Duodenal mucosa (tissue), 2 donors: ENCODE data around the gene HHIPL1.

Source experiments
- H3K27ac ChIP-seq: one replicate; pipeline ENCODE4 v1.7.0; 2013; ENCODE audit warnings: low read depth, low read length
- H3K27me3 ChIP-seq, 2 donors: one replicate each; pipeline ENCODE4 v1.7.0; 2013; ENCODE audit warnings: low read length in 2 of 2, control low read depth in 1 of 2; ENCODE audit not compliant: insufficient read depth in 2 of 2, control insufficient read depth in 1 of 2
- H3K36me3 ChIP-seq, 2 donors: one replicate each; pipeline ENCODE4 v1.7.0; 2013; ENCODE audit warnings: low read length in 2 of 2, control low read depth in 1 of 2; ENCODE audit not compliant: insufficient read depth in 2 of 2, control insufficient read depth in 1 of 2
- H3K4me1 ChIP-seq, 2 donors: one replicate each; pipeline ENCODE4 v1.7.0; 2013; ENCODE audit warnings: low read length in 2 of 2, control low read depth in 1 of 2; ENCODE audit not compliant: insufficient read depth in 2 of 2, control insufficient read depth in 1 of 2
- H3K4me3 ChIP-seq, 2 donors: one replicate each; pipeline ENCODE4 v1.7.0; 2013; ENCODE audit warnings: low read length in 2 of 2, low read depth in 1 of 2
- H3K9ac ChIP-seq, 2 donors: one replicate each; pipeline ENCODE4 v1.7.0; 2013; ENCODE audit warnings: low read length in 2 of 2, low read depth in 1 of 2
- H3K9me3 ChIP-seq, 2 donors: one replicate each; pipeline ENCODE4 v1.7.0; 2013; ENCODE audit warnings: low read length in 2 of 2, control low read depth in 1 of 2; ENCODE audit not compliant: control insufficient read depth in 1 of 2

The HHIPL1 gene

DNA sequence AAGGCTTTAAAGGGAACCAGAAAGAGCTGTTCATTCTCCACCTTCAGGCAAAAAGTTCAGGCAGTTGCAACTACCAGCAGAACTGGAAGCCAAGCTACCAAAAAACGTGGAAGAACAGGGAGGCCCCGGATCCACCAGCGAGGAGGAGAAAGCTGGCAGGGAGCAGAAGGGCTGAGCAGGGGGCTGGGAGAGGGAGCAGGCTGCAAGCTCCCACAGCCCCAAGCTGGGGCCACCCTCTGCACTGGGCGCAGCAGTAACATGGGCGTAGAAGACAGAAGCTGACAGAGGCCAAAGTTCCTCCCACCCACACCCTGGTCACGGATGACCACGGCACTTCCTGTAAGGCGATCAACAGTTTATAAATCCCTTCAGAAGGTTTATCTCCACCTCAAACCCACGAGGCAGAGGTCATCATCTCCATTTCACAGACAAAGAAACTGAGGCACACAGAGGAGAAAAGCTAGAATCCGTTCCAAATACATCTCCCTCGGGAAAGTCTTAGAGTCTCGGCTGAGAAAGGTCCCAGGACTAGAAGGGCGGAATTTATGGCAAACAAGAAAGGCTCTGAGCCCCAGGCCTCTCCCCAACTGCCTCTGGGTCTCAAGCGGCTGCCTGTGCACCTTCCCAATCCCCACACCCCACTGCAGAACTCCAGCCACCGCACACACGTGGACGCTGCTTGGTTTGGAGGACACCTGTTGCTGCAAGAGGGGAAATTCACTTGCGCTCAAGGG lies 42.7 kb upstream of the HHIPL1 start:
- Histone ChIP-seq H3K36me3 (no peaks in the 10 kb centered on the region), H3K9ac (peak overlapping the region; percentile 55 to 79), H3K9me3 (no peaks in the 10 kb centered on the region), H3K4me1 (peaks cover 65 to 66% of the 10 kb centered on the region in 2 donors), H3K27me3 (no peaks in the 10 kb centered on the region), H3K27ac (peak overlapping the region; percentile 24), H3K4me3 (peak overlapping the region; percentile 79 to 82)

DNA sequence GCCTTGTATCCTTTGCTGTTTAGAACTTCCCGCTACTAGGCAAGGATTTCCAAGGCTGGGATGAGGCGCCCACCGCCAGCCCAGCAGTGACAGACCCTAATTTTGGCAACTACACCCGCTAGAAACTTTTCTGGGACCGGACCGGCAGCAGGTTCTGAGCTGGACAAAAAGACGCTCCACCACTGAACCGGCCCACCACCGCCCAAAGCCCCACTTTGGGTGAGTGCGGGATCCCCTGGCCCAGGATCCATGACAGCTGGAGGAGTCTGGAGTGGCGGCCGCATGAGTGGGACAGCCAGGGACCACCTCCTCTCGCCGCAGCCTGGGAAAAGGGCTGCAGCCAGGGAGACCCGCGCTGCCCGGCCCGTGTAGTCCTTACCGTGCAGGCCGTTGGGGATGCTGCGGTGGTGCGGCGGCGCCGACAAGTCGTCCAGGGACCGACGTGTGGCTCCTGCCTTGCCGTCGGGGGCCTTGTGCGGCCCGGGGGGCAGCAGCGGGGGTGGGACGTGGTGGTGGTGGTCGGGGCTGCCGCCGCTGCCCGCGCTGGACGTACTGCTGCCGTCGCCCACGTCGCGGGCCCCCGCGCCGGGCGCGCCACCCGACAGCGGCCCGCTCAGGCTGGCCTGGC lies 42.0 kb upstream of the HHIPL1 start:
- peaks cover 58 to 59% of the 10 kb centered on the region in 2 donors for H3K4me1 ChIP-seq
- H3K9me3 ChIP-seq: no peaks in the 10 kb centered on the region
- H3K27ac ChIP-seq: peak overlapping the region; percentile 24
- peak overlapping the region; percentile 55 to 79 for H3K9ac ChIP-seq
- H3K4me3 ChIP-seq: peak overlapping the region; percentile 79 to 82
- H3K36me3 ChIP-seq: no peaks in the 10 kb centered on the region
- no peaks in the 10 kb centered on the region for H3K27me3 ChIP-seq

DNA sequence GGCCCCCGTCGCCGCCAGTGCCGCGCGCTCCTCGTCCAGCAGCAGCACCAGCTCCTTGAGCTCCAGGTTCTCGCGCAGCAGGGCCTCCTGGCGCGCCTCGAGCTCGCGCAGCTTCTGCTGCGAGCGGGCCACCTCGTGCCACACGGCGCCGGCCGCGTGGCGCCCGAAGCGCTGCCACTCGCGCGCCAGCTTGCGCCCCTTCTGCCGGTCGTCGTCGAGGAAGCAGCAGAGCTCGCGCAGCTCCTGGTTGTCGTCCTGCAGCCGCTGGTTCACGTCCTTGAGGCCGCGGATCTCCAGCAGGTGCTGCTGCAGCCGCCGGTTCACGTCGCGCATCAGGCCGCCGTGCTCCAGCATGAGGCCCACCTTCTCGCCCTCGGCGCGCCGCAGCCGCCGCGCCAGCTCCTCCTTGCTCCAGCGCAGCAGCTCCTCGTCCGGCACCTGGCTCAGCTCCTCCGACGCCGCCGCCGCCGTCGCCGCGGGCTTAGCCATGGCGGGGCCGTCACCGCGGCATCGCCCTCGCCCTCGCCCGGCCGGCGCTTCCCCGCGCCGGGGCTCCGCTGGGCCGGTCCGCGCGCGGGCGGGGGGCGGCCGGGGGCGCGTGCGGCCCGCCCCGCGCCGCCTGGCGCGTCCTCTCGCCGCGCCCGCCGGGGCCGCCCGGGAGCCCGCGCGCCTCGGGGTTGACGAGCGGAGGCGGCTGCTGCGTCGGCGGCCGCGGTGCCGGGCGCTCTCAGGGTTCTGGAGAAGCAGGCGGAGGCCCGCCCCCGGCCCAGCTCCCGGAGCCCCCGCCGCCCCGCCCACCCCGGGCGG lies 41.3 kb upstream of the HHIPL1 start, which contains the start of gene CCDC85C:
Gene CCDC85C (minus strand): TSS at position 737 of the 807 bp plus-strand sequence. CDS start 248 bp downstream, at position 489.
- Histone ChIP-seq H3K4me3 (peak within 1 kb of the TSS; percentile 80 to 82), H3K27me3 (no peaks in the 10 kb centered on the region), H3K4me1 (peaks cover 50 to 52% of the 10 kb centered on the region in 2 donors), H3K9ac (peak within 1 kb of the TSS; percentile 75 to 79), H3K36me3 (no peaks in the 10 kb centered on the region), H3K9me3 (no peaks in the 10 kb centered on the region), H3K27ac (peak within 1 kb of the TSS; percentile 81)

DNA sequence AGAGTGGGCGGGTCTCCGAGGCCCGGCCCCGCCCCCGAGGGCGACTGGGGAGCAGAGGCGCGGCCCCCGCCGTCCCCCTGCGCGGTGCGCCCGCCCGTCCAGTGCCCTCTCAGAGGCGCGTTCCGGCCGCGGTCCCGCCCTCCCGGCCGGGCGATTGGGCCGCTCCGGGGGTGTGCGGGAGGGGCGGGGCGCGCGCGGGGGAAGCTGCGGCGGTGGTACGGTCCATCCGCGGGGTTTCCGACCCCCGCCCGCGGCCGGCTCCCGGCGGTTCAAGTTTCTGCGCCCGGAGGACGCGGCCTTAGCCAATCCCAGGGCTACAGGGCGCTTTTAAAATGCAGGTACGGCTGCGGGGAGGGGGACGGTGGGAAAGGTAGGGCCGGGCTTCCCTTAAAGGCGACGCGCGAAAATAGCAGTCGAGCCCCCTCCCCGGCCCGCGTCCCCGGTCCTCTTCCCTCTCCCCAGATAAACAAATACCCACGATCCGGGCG lies 40.6 kb upstream of the HHIPL1 start:
- H3K27ac ChIP-seq: peak overlapping the region; percentile 81
- peak overlapping the region; percentile 80 for H3K4me3 ChIP-seq
- no peaks in the 10 kb centered on the region for H3K36me3 ChIP-seq
- H3K4me1 ChIP-seq: peaks cover 44 to 45% of the 10 kb centered on the region in 2 donors
- H3K9me3 ChIP-seq: no peaks in the 10 kb centered on the region
- peak overlapping the region; percentile 71 to 75 for H3K9ac ChIP-seq
- no peaks in the 10 kb centered on the region for H3K27me3 ChIP-seq

DNA sequence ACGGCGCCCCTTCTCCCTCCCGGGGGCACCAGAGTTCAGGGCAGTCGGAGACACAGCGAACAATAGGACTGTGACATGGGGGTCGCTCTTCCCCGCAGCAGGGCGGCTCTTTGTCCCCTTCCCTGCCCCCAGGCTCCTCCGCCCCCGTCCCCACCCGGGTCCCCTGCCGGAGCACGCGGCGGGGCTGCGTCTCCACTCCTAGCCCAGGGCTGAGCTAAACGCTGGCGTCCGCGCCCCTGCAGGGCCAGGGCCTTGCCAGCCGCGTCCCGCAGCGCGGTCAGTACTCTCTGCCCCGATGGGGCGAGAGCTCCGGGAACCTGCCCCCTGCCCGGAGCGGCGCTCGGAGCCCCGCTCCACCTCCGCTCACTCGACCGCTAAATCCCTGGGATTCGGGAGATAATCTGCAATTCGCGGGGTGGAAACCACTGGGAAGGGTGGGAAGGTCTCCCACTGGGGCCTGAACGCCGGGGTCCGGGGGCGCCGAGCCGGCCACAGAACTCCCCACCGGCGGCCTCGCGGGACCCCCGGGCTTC lies 40.1 kb upstream of the HHIPL1 start:
- peak overlapping the region; percentile 71 to 75 for H3K9ac ChIP-seq
- peak overlapping the region; percentile 81 for H3K27ac ChIP-seq
- peaks cover 39 to 40% of the 10 kb centered on the region in 2 donors for H3K4me1 ChIP-seq
- no peaks in the 10 kb centered on the region for H3K27me3 ChIP-seq
- H3K36me3 ChIP-seq: no peaks in the 10 kb centered on the region
- H3K4me3 ChIP-seq: peak overlapping the region; percentile 80
- no peaks in the 10 kb centered on the region for H3K9me3 ChIP-seq

DNA sequence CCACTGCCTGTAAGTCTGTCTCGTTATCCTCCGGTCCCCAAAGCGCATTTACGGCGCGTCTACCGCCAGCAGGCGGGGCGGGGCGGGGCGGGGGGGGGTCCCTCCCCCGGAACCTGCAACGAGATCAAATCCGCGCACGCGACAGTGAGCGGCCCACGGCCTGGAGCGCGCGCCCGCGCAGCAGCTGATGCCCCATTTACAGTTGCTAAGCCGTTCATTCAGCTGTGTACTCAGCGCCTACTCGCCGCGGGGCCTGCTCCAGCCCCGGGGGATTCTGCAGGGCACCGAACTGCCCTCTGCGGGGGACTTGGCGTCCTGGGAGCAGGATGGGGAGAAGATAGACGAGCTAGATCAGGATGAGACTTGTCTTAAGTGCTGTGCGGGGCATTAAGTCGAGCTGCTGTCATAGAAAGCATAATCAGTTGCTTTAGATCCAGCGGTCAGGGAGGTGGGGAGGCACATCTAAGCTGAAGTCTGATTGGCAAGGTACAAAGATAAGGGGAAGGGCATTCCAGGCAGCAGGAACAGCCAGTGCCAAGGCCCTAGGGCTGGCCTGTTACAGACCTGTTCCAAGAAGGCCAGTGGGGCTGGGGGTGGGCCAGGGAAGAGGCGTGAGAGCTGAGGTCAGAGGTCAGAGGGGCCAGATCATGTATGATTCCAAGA lies 39.5 kb upstream of the HHIPL1 start:
- Histone ChIP-seq H3K27ac (peak overlapping the region; percentile 81), H3K4me1 (peaks cover 33 to 34% of the 10 kb centered on the region in 2 donors), H3K4me3 (peak overlapping the region; percentile 80), H3K9ac (peak overlapping the region; percentile 71 to 75), H3K36me3 (no peaks in the 10 kb centered on the region), H3K9me3 (no peaks in the 10 kb centered on the region), H3K27me3 (no peaks in the 10 kb centered on the region)

DNA sequence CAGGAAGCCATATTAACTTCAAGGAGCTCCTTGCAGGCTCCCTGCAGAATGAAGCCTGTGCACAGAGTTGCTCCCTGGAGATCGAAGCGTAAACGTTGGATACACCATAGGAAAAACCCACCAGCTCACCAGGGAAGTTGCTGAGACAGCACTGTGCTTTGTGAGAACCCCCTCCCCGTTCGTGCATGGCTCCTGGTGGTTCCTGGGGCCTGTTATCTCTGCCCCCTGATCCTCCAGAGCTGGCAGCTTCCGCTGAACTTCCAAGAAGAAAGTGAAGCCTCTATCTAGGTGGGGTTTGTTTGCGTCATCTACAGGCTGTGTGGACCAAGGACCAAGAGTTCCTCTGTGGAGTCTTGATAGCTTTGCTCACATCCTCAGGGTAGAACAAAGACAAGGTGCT lies 38.6 kb upstream of the HHIPL1 start:
- Histone ChIP-seq H3K4me1 (peaks cover 23 to 25% of the 10 kb centered on the region in 2 donors), H3K27me3 (no peaks in the 10 kb centered on the region), H3K9ac (no peak overlapping the region), H3K27ac (no peak overlapping the region), H3K36me3 (no peaks in the 10 kb centered on the region), H3K9me3 (no peaks in the 10 kb centered on the region), H3K4me3 (no peak overlapping the region)

DNA sequence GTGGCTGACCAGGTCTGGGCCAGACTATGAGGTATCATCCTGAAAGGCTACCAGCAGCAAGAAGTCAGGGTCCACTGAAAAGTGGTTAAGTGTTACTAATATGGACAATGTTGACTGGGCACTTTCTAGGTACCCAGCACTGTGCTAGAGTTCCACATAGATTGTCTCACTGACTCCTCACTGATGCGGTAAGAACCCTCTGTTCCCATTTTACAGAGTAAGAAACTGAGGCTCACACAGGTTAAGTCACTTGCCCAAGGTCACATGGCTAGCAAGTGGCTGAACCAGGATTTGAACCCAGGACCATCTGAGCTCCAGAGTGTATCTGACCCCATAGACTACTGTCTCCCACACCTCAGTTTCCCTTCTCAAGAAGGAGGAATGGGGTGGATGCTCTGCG lies 36.3 kb upstream of the HHIPL1 start:
- Histone ChIP-seq H3K9me3 (no peaks in the 10 kb centered on the region), H3K4me3 (no peak overlapping the region)

DNA sequence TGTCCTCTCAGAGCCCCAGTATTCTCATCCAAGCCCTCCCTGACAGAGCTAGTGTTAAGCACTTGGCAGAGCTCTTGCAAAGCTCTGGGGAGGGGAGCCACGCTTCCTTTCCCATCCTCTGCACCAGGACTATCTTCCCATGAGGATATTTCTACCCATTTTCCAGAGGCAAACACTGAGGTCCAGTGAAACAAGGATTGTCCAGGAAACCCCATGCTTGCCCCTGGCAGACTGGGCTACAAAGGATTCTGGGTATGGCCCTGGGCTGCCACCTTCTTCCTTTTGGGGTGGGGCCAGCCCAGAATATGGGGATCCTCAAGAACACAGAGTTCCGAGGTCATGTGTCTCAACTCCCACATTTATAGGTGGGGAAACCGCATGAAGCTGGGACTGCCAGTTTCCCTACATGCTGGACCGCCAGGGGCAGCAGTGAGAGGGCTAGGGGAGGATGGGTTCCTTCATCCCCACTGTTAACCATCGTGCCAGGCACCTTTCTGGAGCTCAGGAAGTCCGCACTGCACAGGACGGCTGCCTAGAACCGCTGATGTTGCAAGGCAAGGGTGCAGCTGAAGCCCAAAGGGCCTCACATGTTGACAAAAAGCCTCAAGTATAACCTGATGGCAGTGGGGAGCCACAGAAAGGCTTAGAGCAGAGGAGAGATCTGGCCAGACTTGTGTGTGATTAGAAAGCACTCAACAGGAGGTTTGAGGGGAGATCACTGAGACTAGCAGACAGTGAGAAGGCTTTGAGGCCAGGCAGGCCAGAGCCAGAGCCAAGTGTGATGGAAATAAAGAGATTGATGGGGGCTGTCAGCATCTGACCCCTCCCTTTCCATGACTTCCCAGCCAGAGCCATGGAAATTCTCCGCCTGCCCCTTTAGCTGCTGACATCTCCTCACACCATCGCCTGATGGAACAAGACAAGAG lies 35.4 kb upstream of the HHIPL1 start:
- no peaks in the 10 kb centered on the region for H3K36me3 ChIP-seq
- no peaks in the 10 kb centered on the region for H3K27me3 ChIP-seq
- H3K9ac ChIP-seq: no peak overlapping the region
- peaks cover 18% of the 10 kb centered on the region in 2 donors for H3K4me1 ChIP-seq
- no peaks in the 10 kb centered on the region for H3K9me3 ChIP-seq
- no peak overlapping the region for H3K27ac ChIP-seq
- H3K4me3 ChIP-seq: no peak overlapping the region

More for the DNA sequence above, 36.3 kb upstream of the HHIPL1 start:
- no peak overlapping the region for H3K27ac ChIP-seq
- no peaks in the 10 kb centered on the region for H3K36me3 ChIP-seq
- peaks cover 18% of the 10 kb centered on the region in 2 donors for H3K4me1 ChIP-seq
- H3K9ac ChIP-seq: no peak overlapping the region
- no peaks in the 10 kb centered on the region for H3K27me3 ChIP-seq
